ENCODE data around the gene STIM1. TPM values are rescaled to one million over a fixed set of nuclear protein-coding genes. Genes with fewer than 3 reads are reported as not detected.

The STIM1 gene
- total RNA-seq, 1 experiment from 2014 or later = 18.0 TPM

- H3K9me3 Mint-ChIP-seq = no peaks in the 10 kb centered on the region
- TF ChIP-seq NR3C1 (CRISPR knock-in tag; conservative IDR thresholded peaks at IDR 0.05; ENCODE audit: low read depth) (no peak), IRF2 (CRISPR knock-in tag; IDR thresholded peaks at IDR 0.05; ENCODE audit: borderline replicate concordance, low read depth) (no peak), MLX (CRISPR knock-in tag; IDR thresholded peaks at IDR 0.05) (no peak), JUN (CRISPR knock-in tag; IDR thresholded peaks at IDR 0.05) (no peak), ZNF512 (CRISPR knock-in tag; IDR thresholded peaks at IDR 0.05; ENCODE audit: borderline replicate concordance) (no peak), SP1 (CRISPR knock-in tag; conservative IDR thresholded peaks at IDR 0.05) (no peak), EMX1 (CRISPR knock-in tag; IDR thresholded peaks at IDR 0.05) (no peak), ATF3 (CRISPR knock-in tag; conservative IDR thresholded peaks at IDR 0.05) (no peak), NR1H2 (CRISPR knock-in tag; IDR thresholded peaks at IDR 0.05) (no peak)
- no peak overlapping the region for H3K4me3 Mint-ChIP-seq
- no peaks in the 10 kb centered on the region for H3K27me3 Mint-ChIP-seq (ENCODE audit: low read depth)
- ChIA-PET POLR2A (interaction anchor here (0.6 to 0.7 kb wide), 2 partner anchors 118 to 130 kb away, joined by 3 to 4 read pairs; no protein-coding TSS in a partner anchor), CTCF (interaction anchor here (1.2 kb wide), 1 partner anchor 117 kb away, joined by 6 read pairs; the partner anchor contains the start of gene STIM1)
- 0 out of 2 replicates have a peak, but pooled peaks cover 2% of the 10 kb centered on the region for H3K4me1 Mint-ChIP-seq
- H3K27ac Mint-ChIP-seq = no peak overlapping the region
- ATAC-seq = no peak
- H3K36me3 Mint-ChIP-seq = no peaks in the 10 kb centered on the region
- no peak for DNase-seq (ENCODE audit: low spot score)
Observed at GRCh38 chr11:3971756-3972404, 116.4 kb downstream of the STIM1 start.

GRCh38 chr11:3972431-3972830, 117.0 kb downstream of the STIM1 start:
- 0 out of 2 replicates have a peak, but pooled peaks cover 2% of the 10 kb centered on the region for H3K4me1 Mint-ChIP-seq
- DNase-seq (ENCODE audit: low spot score) (no peak), ATAC-seq (no peak)
- no peak overlapping the region for H3K4me3 Mint-ChIP-seq
- TF ChIP-seq TEAD1 (CRISPR knock-in tag; IDR thresholded peaks at IDR 0.05) (no peak), NFE2L1 (CRISPR knock-in tag; IDR thresholded peaks at IDR 0.05) (no peak), PRDM15 (CRISPR knock-in tag; IDR thresholded peaks at IDR 0.05) (no peak), ATF3 (CRISPR knock-in tag; conservative IDR thresholded peaks at IDR 0.05) (no peak), ZBTB43 (CRISPR knock-in tag; IDR thresholded peaks at IDR 0.05) (no peak), PRRX2 (CRISPR knock-in tag; IDR thresholded peaks at IDR 0.05) (no peak), ZNF232 (CRISPR knock-in tag; IDR thresholded peaks at IDR 0.05) (no peak), RORB (CRISPR knock-in tag; IDR thresholded peaks at IDR 0.05) (no peak), PREB (CRISPR knock-in tag; IDR thresholded peaks at IDR 0.05; ENCODE audit: borderline replicate concordance) (no peak), SP1 (CRISPR knock-in tag; conservative IDR thresholded peaks at IDR 0.05) (no peak), KAT7 (CRISPR knock-in tag; IDR thresholded peaks at IDR 0.05; ENCODE audit: borderline replicate concordance) (no peak), HMGA2 (CRISPR knock-in tag; IDR thresholded peaks at IDR 0.05) (no peak), CREM (CRISPR knock-in tag; IDR thresholded peaks at IDR 0.05) (no peak), ZBTB21 (CRISPR knock-in tag; IDR thresholded peaks at IDR 0.05; ENCODE audit: borderline replicate concordance) (no peak)
- CTCF ChIA-PET = interaction anchor here (1.2 to 1.4 kb wide), 2 partner anchors 118 to 123 kb away, joined by 5 to 6 read pairs; partner anchors contain the start of gene STIM1
- H3K27me3 Mint-ChIP-seq (ENCODE audit: low read depth) = no peaks in the 10 kb centered on the region
- no peaks in the 10 kb centered on the region for H3K9me3 Mint-ChIP-seq
- POLR2A ChIA-PET = interaction anchor here (0.6 kb wide), 1 partner anchor 119 kb away, joined by 4 read pairs; no protein-coding TSS in a partner anchor
- H3K36me3 Mint-ChIP-seq = no peaks in the 10 kb centered on the region
- no peak overlapping the region for H3K27ac Mint-ChIP-seq

All from WTC11 (cell line).